GM12873 (cell line): ENCODE results near the gene RBFOX1.

ENCODE experiments used
- TF ChIP-seq, protein P1 (sequence below): IDR thresholded peaks from 2 replicates; pipeline ENCODE4 v1.5.1; 2012; ENCODE audit warnings: low read depth, mild to moderate bottlenecking, moderate library complexity, low read length, control low read depth; ENCODE audit not compliant: insufficient read depth; ENCODE audit errors: missing control alignments

RBFOX1 gene

DNA sequence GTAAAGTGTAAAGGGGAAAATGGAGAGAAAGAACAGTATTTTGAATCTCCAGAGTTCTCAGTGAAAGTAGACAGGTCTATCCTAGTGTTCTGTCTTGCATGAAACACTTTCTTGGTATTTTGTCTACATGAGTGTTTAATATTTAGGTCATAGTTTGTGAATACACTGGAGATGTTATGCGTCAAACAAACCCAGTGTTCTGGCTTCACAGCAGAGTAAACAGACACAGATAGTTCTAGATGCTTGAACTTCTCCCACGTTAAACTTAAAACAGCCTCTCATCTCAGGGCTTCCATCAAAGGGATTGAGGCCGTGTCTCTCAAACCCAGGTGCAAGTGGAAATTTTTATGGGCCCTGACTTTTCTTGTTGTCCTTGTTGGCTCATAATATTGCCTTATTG, 48.3 kb downstream of the RBFOX1 start:
- TF ChIP-seq, protein P1, sequence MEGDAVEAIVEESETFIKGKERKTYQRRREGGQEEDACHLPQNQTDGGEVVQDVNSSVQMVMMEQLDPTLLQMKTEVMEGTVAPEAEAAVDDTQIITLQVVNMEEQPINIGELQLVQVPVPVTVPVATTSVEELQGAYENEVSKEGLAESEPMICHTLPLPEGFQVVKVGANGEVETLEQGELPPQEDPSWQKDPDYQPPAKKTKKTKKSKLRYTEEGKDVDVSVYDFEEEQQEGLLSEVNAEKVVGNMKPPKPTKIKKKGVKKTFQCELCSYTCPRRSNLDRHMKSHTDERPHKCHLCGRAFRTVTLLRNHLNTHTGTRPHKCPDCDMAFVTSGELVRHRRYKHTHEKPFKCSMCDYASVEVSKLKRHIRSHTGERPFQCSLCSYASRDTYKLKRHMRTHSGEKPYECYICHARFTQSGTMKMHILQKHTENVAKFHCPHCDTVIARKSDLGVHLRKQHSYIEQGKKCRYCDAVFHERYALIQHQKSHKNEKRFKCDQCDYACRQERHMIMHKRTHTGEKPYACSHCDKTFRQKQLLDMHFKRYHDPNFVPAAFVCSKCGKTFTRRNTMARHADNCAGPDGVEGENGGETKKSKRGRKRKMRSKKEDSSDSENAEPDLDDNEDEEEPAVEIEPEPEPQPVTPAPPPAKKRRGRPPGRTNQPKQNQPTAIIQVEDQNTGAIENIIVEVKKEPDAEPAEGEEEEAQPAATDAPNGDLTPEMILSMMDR = no peak

- TF ChIP-seq, protein P1 = no peak
Measured at GRCh38 chr16:7381671-7382070, 49.0 kb downstream of the RBFOX1 start.

DNA sequence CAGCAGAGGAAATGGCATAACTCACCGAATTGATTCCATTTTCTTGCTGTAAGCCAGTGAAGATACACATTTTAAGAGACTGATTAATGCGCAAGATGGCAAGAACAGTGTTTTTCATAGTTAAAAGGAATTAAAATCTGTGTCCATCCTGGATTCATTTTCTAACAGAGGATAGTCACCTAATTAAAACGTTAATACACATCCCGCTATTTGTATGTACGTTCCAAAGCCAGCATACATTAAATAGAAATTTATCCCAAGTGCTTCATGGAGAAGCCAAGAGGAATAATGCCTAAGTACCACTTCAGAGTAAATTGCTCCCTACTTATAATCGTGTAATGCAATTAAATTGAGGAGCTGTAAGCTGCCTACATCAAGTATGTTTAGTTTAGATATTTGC, 49.9 kb downstream of the RBFOX1 start:
- TF ChIP-seq, protein P1 = no peak

- TF ChIP-seq, protein P1 = no peak
Measured at GRCh38 chr16:7390974-7391373, 58.3 kb downstream of the RBFOX1 start.

DNA sequence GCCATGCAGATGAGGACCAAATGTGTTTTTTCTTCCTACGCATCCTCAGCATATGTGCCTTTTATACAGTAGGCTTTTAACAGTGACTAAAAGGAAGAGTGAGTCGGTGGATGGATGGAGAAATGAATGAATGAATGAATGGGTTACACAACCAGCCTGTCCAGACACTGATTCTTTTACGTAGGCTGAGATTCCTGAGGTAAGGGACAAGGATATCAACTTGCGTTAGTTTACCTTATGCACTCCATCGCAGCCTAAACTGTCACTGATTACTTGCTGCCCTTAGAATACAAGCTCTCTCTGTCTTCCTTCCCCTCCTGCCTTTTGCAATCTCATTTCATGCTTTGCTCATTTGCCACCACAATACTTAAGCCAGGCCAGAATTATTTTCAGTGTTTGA, 59.0 kb downstream of the RBFOX1 start:
- TF ChIP-seq, protein P1 = no peak

GRCh38 chr16:7392206-7392605, 59.6 kb downstream of the RBFOX1 start:
- TF ChIP-seq, protein P1 = no peak

DNA sequence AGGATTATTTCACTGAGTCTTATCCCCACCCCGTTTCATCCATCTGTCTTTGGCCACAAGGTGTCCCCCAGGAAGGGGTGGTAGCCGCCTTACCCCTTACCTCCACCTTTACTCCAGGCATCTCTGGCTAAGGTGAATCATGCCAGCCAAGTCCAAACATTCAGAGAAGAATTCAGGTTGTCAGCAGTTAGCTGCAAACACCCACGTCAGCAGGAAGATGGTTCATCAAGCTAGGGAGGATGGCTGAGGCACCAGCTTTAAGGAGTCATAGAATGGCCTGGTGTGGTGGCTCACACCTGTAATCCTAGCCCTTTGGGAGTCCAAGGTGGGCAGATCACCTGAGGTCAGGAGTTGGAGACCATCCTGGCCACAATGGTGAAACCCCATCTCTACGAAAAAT, 61.0 kb downstream of the RBFOX1 start:
- TF ChIP-seq, protein P1 = no peak
